Cardiac muscle cell (in vitro differentiated cells and primary cell): ENCODE measurements around the gene C17orf75. TPM values are rescaled to one million over a fixed set of nuclear protein-coding genes. Genes with fewer than 3 reads are reported as not detected.

Source experiments
- DNase-seq, 2 donors: peaks; one replicate each; pipeline versions ENCODE4 v3.0.0 to v3.0.0-alpha.2; 2010 to 2017; ENCODE audit warnings: low read depth in 1 of 2, low spot score in 1 of 2
- H3K27ac ChIP-seq: fragments of 200-600 bp; sonication (generic); 2 replicates; pipeline ENCODE4 v1.5.1; 2016
- H3K27me3 ChIP-seq: fragments of 200-600 bp; sonication (generic); 2 replicates; pipeline ENCODE4 v1.6.0; 2016; ENCODE audit warnings: control low read depth
- H3K36me3 ChIP-seq: fragments of 200-600 bp; sonication (generic); 2 replicates; pipeline ENCODE4 v1.5.1; 2016; ENCODE audit warnings: control low read depth
- H3K4me1 ChIP-seq: fragments of 200-600 bp; sonication (generic); 2 replicates; pipeline ENCODE4 v1.8.1; 2017; ENCODE audit warnings: low read depth, mild to moderate bottlenecking, mixed run types
- H3K4me3 ChIP-seq: fragments of 200-600 bp; sonication (generic); 2 replicates; pipeline ENCODE4 v1.5.1; 2016; ENCODE audit warnings: mild to moderate bottlenecking
- H3K9me3 ChIP-seq: fragments of 200-600 bp; sonication (generic); 2 replicates; pipeline ENCODE4 v1.5.1; 2017; ENCODE audit warnings: low read depth, mild to moderate bottlenecking, control low read depth
- polyA plus RNA-seq: library from polyadenylated mRNA; unstranded; fragments of >200 nt; fragmentation: Nextera tagmentation; extraction: Ambion mirVana; gene quantifications from 2 replicates; pipeline ENCODE4 v1.2.1, GENCODE V29; 2016
- total RNA-seq: library from RNA; depleted of rRNA; stranded (reverse); fragments of >200 nt; gene quantifications from 2 replicates; pipeline ENCODE4 v1.2.3, GENCODE V29; 2016
- TF ChIP-seq, protein P1 (sequence below): IDR thresholded peaks from 2 replicates; pipeline ENCODE4 v1.5.1; 2012; ENCODE audit warnings: low read depth, mild to moderate bottlenecking, low read length

The C17orf75 gene
- total and polyA plus RNA-seq, 2 experiments from 2014 or later: 19.7 to 38.8 TPM

DNA sequence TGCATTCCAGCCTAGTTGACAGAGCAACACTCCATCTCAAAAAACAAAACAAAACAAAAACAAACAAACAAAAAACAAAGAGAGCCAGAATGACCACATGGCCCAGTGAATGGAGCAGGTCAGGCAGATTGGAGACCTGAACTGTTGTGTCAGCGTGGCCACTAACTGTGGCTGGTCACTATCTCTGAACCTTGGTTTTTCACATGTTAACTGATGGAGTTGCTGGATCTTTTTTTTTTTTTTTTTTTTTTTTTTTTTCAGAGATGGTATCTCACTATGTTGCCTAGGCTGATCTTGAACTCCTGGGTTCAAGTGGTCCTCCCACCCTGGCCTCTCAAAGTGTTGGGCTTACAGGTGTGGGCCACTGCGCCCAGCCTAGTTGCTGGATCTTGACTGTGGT, 44.5 kb downstream of the C17orf75 start:
- Histone ChIP-seq H3K27ac (no peak overlapping the region), H3K27me3 (no peaks in the 10 kb centered on the region)

DNA sequence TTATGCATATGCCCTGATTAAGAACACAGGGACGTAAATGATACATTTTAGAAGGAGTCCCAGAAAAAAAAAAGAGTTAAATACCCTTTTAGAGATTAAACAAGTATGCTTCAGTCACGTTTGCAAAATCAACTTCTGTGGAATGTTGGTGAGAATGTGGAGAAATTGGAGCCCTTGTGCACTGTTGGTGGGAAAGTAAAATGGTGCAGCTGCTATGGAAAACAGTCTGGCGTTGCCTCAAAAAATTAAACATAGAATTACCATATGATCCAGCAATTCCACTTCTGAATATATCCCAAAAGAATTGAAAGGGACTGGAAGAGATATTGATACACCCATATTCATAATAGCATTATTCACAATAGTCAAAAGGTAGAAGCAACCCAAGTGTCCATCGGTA, 49.9 kb downstream of the C17orf75 start:
- H3K27ac ChIP-seq: no peak overlapping the region
- H3K36me3 ChIP-seq: no peaks in the 10 kb centered on the region
- TF ChIP-seq, protein P1, sequence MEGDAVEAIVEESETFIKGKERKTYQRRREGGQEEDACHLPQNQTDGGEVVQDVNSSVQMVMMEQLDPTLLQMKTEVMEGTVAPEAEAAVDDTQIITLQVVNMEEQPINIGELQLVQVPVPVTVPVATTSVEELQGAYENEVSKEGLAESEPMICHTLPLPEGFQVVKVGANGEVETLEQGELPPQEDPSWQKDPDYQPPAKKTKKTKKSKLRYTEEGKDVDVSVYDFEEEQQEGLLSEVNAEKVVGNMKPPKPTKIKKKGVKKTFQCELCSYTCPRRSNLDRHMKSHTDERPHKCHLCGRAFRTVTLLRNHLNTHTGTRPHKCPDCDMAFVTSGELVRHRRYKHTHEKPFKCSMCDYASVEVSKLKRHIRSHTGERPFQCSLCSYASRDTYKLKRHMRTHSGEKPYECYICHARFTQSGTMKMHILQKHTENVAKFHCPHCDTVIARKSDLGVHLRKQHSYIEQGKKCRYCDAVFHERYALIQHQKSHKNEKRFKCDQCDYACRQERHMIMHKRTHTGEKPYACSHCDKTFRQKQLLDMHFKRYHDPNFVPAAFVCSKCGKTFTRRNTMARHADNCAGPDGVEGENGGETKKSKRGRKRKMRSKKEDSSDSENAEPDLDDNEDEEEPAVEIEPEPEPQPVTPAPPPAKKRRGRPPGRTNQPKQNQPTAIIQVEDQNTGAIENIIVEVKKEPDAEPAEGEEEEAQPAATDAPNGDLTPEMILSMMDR: no peak
- no peaks in the 10 kb centered on the region for H3K9me3 ChIP-seq
- no peak overlapping the region for H3K4me3 ChIP-seq
- H3K4me1 ChIP-seq: no peaks in the 10 kb centered on the region
- no peak for DNase-seq
- H3K27me3 ChIP-seq: peaks cover 4% of the 10 kb centered on the region

More for the DNA sequence above, 44.5 kb downstream of the C17orf75 start:
- Histone ChIP-seq H3K36me3 (no peaks in the 10 kb centered on the region), H3K4me3 (no peak overlapping the region), H3K9me3 (no peaks in the 10 kb centered on the region), H3K4me1 (no peaks in the 10 kb centered on the region)
- DNase-seq: no peak
- TF ChIP-seq, protein P1: no peak

DNA sequence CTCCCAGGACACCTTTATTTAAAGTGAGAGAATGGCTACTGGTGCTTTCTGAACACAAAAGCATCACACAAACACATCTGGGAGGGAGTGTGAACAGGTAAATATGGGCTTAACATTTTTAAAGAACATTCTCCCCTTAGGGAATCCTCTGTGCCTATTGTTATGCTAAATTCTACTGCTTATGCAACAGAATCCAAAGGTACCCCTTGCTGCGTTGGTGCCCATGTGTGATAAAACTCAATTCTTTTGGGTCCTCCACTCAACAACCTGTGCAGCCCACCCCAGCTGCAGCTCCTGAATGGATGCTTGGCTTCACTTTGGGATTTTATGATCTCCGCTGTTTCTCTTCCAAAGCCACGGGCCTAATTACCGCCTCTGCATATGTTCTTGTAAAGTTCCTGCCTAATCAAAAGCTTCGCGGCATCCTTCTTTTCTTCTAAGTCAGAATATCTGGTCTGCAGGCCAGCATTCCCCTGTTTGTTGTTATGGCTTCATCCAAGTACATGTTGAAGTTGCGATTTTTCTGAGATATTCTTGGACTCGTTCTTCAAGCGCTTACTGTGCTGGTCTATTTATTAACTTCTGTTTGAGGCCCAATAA, 52.4 kb downstream of the C17orf75 start:
- Histone ChIP-seq H3K27ac (no peak overlapping the region), H3K9me3 (no peaks in the 10 kb centered on the region), H3K4me1 (no peaks in the 10 kb centered on the region), H3K27me3 (peaks cover 4% of the 10 kb centered on the region), H3K4me3 (no peak overlapping the region), H3K36me3 (no peaks in the 10 kb centered on the region)
- DNase-seq: no peak
- TF ChIP-seq, protein P1: no peak

DNA sequence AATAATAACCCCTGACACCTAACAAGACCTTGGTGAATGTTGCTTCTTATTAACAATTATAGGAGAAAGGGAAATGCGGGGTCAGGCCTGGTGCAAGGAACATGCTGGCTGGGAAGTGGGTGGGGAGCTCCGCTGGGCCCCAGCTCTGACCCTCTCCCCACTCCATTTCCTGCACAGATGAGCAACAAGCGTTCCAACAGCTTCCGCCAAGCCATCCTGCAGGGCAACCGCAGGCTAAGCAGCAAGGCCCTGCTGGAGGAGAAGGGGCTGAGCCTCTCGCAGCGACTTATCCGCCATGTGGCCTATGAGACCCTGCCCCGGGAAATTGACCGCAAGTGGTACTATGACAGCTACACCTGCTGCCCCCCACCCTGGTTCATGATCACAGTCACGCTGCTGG, 53.4 kb downstream of the C17orf75 start:
- no peak for DNase-seq
- Histone ChIP-seq H3K4me1 (no peaks in the 10 kb centered on the region), H3K27ac (no peak overlapping the region), H3K27me3 (peaks cover 4% of the 10 kb centered on the region), H3K9me3 (no peaks in the 10 kb centered on the region), H3K36me3 (no peaks in the 10 kb centered on the region), H3K4me3 (no peak overlapping the region)
- TF ChIP-seq, protein P1: no peak

DNA sequence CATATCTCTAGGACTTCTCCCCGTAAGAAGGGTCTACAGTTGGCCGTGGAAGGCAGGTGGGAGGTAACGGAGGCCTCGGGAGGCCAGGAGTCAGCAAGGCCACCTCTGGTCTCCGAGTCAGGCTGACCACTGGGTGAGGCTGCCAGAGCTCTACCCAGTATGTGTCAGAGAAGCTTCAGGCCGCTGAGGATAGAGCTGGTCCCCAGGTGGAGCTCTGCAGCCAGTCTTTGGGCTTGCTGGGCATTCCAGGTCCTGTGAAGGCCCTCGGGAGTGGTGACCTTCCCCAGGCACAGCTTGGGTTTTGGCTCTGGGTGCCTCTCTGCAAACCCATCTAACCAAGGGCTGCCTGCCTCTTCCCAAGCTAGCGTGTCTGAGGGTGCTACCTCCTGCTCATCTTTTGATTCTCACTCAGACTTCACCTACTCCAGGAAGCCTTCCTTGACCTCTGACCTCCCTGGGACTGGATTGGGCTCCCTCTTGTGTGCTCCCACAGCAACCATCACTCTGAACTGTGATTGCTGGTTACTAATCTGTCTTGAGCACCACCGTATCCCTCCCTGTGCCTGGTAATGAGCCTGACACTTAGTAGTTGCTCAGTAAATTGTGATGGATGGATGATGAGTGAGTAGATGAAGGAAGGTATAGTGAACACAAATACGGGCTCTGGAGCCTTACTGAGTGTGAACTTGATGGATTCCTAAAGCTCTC, 54.0 kb downstream of the C17orf75 start:
- no peaks in the 10 kb centered on the region for H3K9me3 ChIP-seq
- H3K27me3 ChIP-seq: peaks cover 4% of the 10 kb centered on the region
- H3K4me3 ChIP-seq: no peak overlapping the region
- H3K36me3 ChIP-seq: no peaks in the 10 kb centered on the region
- no peaks in the 10 kb centered on the region for H3K4me1 ChIP-seq
- TF ChIP-seq, protein P1: no peak
- H3K27ac ChIP-seq: no peak overlapping the region
- DNase-seq: no peak
